Lower leg skin (tissue), 3 donors: ENCODE results near the gene HDAC4.

Experiments used
- CTCF ChIP-seq, 3 donors: fragments of 450-650 bp; IDR thresholded peaks; one replicate each; pipeline ENCODE4 v1.5.1; 2016; ENCODE audit warnings: antibody characterized with exemption in 3 of 3, mild to moderate bottlenecking in 3 of 3, moderate library complexity in 2 of 3
- POLR2A ChIP-seq, 2 donors: fragments of 450-650 bp; IDR thresholded peaks; one replicate each; pipeline ENCODE4 v1.6.1; 2016 to 2017; ENCODE audit warnings: antibody characterized with exemption in 2 of 2, mild to moderate bottlenecking in 1 of 2, moderate library complexity in 1 of 2

- no peak for TF ChIP-seq CTCF (IDR thresholded peaks at IDR 0.05)
- TF ChIP-seq POLR2A (IDR thresholded peaks at IDR 0.05): no peak
Measured at GRCh38 chr2:239177908-239178307, 222.9 kb downstream of the HDAC4 start.
